GM12878 (cell line): ENCODE data around the gene TAF6L. TPM values are rescaled to one million over a fixed set of nuclear protein-coding genes. Genes with fewer than 3 reads are reported as not detected.

ENCODE experiments used
- ATAC-seq: fragments of 200-7000 bp; cut with Tn5 transposase; 3 replicates; pipeline ENCODE4 v1.9.1; 2020; ENCODE audit warnings: mild to moderate bottlenecking, moderate library complexity
- BruUV-seq: library from RNA; stranded (reverse); fragments of 400-500 nt; replicated peaks from 2 replicates; lab custom pipeline; 2021; lab: Mats Ljungman, UMichigan
- CTCF ChIA-PET: fragments of 300-600 bp; sonication (Branson Sonifier 250); formaldehyde crosslinking; extraction: SDS; loops from one replicate; lab custom pipeline; 2021; ENCODE audit warnings: inconsistent platforms; lab: Yijun Ruan, JAX
- POLR2A ChIA-PET: fragments of 350-600 bp; formaldehyde crosslinking; extraction: SDS; loops from one replicate; lab custom pipeline; 2021; ENCODE audit warnings: inconsistent platforms; lab: Charles Lee
- RAD21 ChIA-PET: fragments of 300-600 bp; sonication (Branson Sonifier 250); formaldehyde crosslinking; loops from one replicate; lab custom pipeline; 2023; ENCODE audit warnings: antibody characterized with exemption; ENCODE audit not compliant: unreplicated experiment; lab: Charles Lee
- SMC1A ChIA-PET: fragments of 300-600 bp; sonication (Branson Sonifier 250); formaldehyde crosslinking; loops from one replicate; lab custom pipeline; 2023; ENCODE audit not compliant: unreplicated experiment, uncharacterized antibody; lab: Charles Lee
- DNase-seq: peaks from one replicate; pipeline ENCODE4 v3.0.0-alpha.2; 2011; ENCODE audit warnings: low read depth, low spot score
- FAIRE-seq: peaks from 3 replicates; lab custom pipeline; 2011; peaks lifted over from hg19 to GRCh38; lab: Jason Lieb, UNC
- H2AFZ ChIP-seq: 2 replicates; pipeline ENCODE4 v1.6.0; 2011; ENCODE audit warnings: low read depth, low read length, control low read depth; ENCODE audit not compliant: control insufficient read depth
- H3K27ac ChIP-seq: 2 replicates; pipeline ENCODE4 v1.5.1; 2011; ENCODE audit warnings: control low read depth; ENCODE audit not compliant: control insufficient read depth, insufficient read depth
- H3K27me3 ChIP-seq, 2 experiments: replicated peaks in 1 of 2; 2 replicates each; pipeline versions ENCODE4 v1.6.0 to v1.6.1; 2011; ENCODE audit warnings: low read length in 1 of 2; ENCODE audit not compliant: control insufficient read depth in 2 of 2, insufficient read depth in 2 of 2
- H3K36me3 ChIP-seq, 2 experiments: 2 replicates each; pipeline ENCODE4 v1.5.1; 2011; ENCODE audit warnings: low read length in 1 of 2; ENCODE audit not compliant: control insufficient read depth in 2 of 2, insufficient read depth in 2 of 2
- H3K4me1 ChIP-seq: 2 replicates; pipeline ENCODE4 v1.6.1; 2011; ENCODE audit warnings: mild to moderate bottlenecking, low read length, moderate library complexity, mixed read lengths; ENCODE audit not compliant: control insufficient read depth, insufficient read depth
- H3K4me2 ChIP-seq: 2 replicates; pipeline ENCODE4 v1.6.0; 2011; ENCODE audit warnings: control low read depth; ENCODE audit not compliant: control insufficient read depth, insufficient read depth
- H3K4me3 ChIP-seq: fragments of 200-600 bp; sonication (generic); 2 replicates; pipeline ENCODE4 v1.5.1; 2016
- H3K79me2 ChIP-seq: 2 replicates; pipeline ENCODE4 v1.6.0; 2011; ENCODE audit warnings: low read length; ENCODE audit not compliant: control insufficient read depth, insufficient read depth
- H3K9ac ChIP-seq: 2 replicates; pipeline ENCODE4 v1.8.0; 2011; ENCODE audit warnings: low read length, control low read depth, mixed read lengths; ENCODE audit not compliant: control insufficient read depth, insufficient read depth
- H3K9me3 ChIP-seq: replicated peaks from 3 replicates; pipeline ENCODE4 v1.5.1; 2011; ENCODE audit warnings: mild to moderate bottlenecking, low read length; ENCODE audit not compliant: control insufficient read depth, insufficient read depth
- H4K20me1 ChIP-seq: 2 replicates; pipeline ENCODE4 v1.6.0; 2011; ENCODE audit not compliant: control insufficient read depth, insufficient read depth
- CEBPB ChIP-seq, 2 experiments: fragments of 150-350 bp in 1 of 2; IDR thresholded peaks; 2 replicates each; pipeline ENCODE4 v1.6.1; 2012 to 2014; ENCODE audit warnings: low read depth in 2 of 2, low read length in 2 of 2, borderline replicate concordance in 1 of 2, inconsistent platforms in 1 of 2
- RCOR1 ChIP-seq: conservative IDR thresholded peaks from 2 replicates; pipeline ENCODE4 v1.6.1; 2012; ENCODE audit warnings: low read depth, low read length, improper control_type of control experiment
- REST ChIP-seq: IDR thresholded peaks from 2 replicates; pipeline ENCODE4 v1.6.1; 2012; ENCODE audit warnings: mild to moderate bottlenecking, low read depth, low read length
- SMARCA5 ChIP-seq: fragments of 450-650 bp; IDR thresholded peaks from 2 replicates; pipeline ENCODE4 v1.6.1; 2017; ENCODE audit warnings: mild to moderate bottlenecking
- YBX1 ChIP-seq: fragments of 450-650 bp; IDR thresholded peaks from 2 replicates; pipeline ENCODE4 v1.6.1; 2016; ENCODE audit warnings: antibody characterized with exemption
- ZBED1 ChIP-seq: IDR thresholded peaks from 2 replicates; pipeline ENCODE4 v1.6.1; 2016; ENCODE audit warnings: borderline replicate concordance
- WGBS: methylation state at CpG from one replicate; pipeline ENCODE4 v1.1.6; 2016; ENCODE audit warnings: low lambda C conversion rate; ENCODE audit not compliant: insufficient replicate concordance, insufficient coverage; ENCODE audit errors: missing lambda C conversion rate; 5-methylcytosine and 5-hydroxymethylcytosine counted together
- in situ Hi-C: fragments of 300-500 bp; cut with MboI; formaldehyde crosslinking; loops from 9 replicates; pipeline ENCODE4 v1.14.3; 2018; ENCODE audit warnings: mixed read lengths
- intact Hi-C: fragments of 100-400 bp; cut with micrococcal nuclease; formaldehyde crosslinking; loops from one replicate; pipeline ENCODE4 v1.14.2; 2022; ENCODE audit not compliant: unreplicated experiment
- polyA plus RNA-seq, 11 experiments: library from polyadenylated mRNA; depleted of rRNA in 4 of 11; unstranded in 6 of 11; stranded (reverse) in 5 of 11; fragments of >200 nt; fragmentation: Nextera tagmentation in 4 of 11; fragmentation: Illumina TruSeq in 1 of 11; extraction: Ambion mirVana in 4 of 11; extraction: Trizol in 1 of 11; gene quantifications; 1 replicate in 1 of 11; 2 replicates in 10 of 11; pipeline versions ENCODE4 v1.2.1 to v1.2.3, GENCODE V29; 2011 to 2016; ENCODE audit warnings: inconsistent platforms in 2 of 11, missing spikeins in 2 of 11, low read depth in 1 of 11
- total RNA-seq, 4 experiments: library from RNA; depleted of rRNA in 3 of 4; stranded (reverse); fragments of >200 nt in 3 of 4; fragmentation: Illumina TruSeq in 1 of 4; extraction: Trizol in 1 of 4; gene quantifications; 2 replicates each; pipeline versions ENCODE4 v1.2.1 to v1.2.3, GENCODE V29; 2013 to 2021

The TAF6L gene
- total and polyA plus RNA-seq, 10 of the 15 experiments (the other 5 are each of a cell fraction or from before 2014, with no cell fraction given): 0.15 to 35.6 (median 19.0) TPM

GRCh38 chr11:62816557-62816956 lies 45.4 kb downstream of the TAF6L start (continued):
- TF ChIP-seq RCOR1: no peak
- TF ChIP-seq, all 136 proteins: peak for 0

- BruUV-seq: no TSS peak
- 96% methylated on average over 4 of the region's 4 CpGs for WGBS
- POLR2A ChIA-PET: interaction anchor here (0.6 to 1.2 kb wide), 4 partner anchors 9 to 137 kb away, joined by 3 to 4 read pairs (median 3); partner anchors contain the start of gene STX5
Observed at GRCh38 chr11:62817129-62817528, 45.9 kb downstream of the TAF6L start.

More at GRCh38 chr11:62817129-62817528, 45.9 kb downstream of the TAF6L start:
- H3K27ac ChIP-seq: no peak overlapping the region
- no peak overlapping the region for H3K4me3 ChIP-seq
- TF ChIP-seq ZBED1 (no peak), YBX1 (no peak), SMARCA5 (no peak), REST (no peak), CEBPB (IDR thresholded peaks at IDR 0.05; ENCODE audit: borderline replicate concordance in 1 of 2, low read depth in 2 of 2, low read length in 2 of 2) (no peak)
- TF ChIP-seq, all 136 proteins: peak for 0
- Histone ChIP-seq H3K9ac (no peak overlapping the region), H4K20me1 (no peaks in the 10 kb centered on the region), H3K9me3 (no peaks in the 10 kb centered on the region), H3K4me2 (no peak overlapping the region), H3K27me3 (no peaks in the 10 kb centered on the region), H3K79me2 (no peaks in the 10 kb centered on the region), H3K4me1 (no peaks in the 10 kb centered on the region), H2AFZ (no peak overlapping the region), H3K36me3 (peaks cover under 1 to 2% of the 10 kb centered on the region in 2 experiments; a peak in 2 of 4 replicates)
- intact Hi-C loops: no loop called here
- no peak for ATAC-seq
- ChIA-PET CTCF (interaction anchor here (0.7 to 1.5 kb wide), 3 partner anchors 10 to 58 kb away, joined by 3 to 4 read pairs (median 4); no protein-coding TSS in a partner anchor), SMC1A (interaction anchor here (0.6 to 2.2 kb wide), 4 partner anchors 10 to 65 kb away, joined by 3 to 10 read pairs (median 4); partner anchors contain the start of gene NXF1), RAD21 (interaction anchor here (0.7 kb wide), 1 partner anchor 15 kb away, joined by 3 read pairs; the partner anchor contains the start of gene STX5)
- DNase-seq: no peak
- FAIRE-seq: no peak
- in situ Hi-C loops: no loop called here
